HUDEP-2 (cell line): ENCODE data around the gene IPO5.

ENCODE experiments used
- DNase-seq, 76 experiments: peaks; one replicate each; lab custom pipeline; 2025; ENCODE audit not compliant: unreplicated experiment in 76 of 76; lab: John Stamatoyannopoulos, UW

The IPO5 gene

DNA sequence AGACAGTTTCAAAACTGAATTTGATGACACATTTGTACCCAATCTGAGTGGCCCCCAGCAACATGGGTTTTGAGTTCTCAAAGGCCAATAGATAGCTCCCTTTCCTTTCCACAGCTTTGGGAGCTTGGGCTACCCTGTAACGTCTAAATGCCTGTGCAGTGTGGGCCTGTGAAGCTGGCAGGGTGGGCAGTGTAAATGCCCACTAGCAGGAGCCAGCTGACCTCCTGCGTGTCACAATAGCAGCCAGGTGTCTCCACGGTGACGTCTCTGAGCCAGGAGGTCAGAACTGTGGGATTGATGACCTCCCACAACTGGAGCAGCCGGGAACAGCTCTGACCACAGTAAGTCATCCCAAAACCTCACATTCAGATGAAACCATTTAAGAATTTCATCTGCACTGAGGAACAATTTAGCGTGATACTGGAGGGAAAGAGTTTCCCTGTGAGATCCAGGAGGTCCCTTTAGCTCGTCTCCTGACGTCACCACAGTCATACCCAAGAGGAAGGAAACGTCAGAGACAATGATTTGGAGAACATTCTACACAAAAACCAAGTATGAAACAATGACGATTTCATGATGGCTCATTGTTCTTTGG is at the start of gene IPO5:
TSS of gene IPO5 (plus strand) at position 300 of the 595 bp plus-strand sequence. CDS start 23,022 bp downstream, outside the sequence.
- DNase-seq = no peak

DNA sequence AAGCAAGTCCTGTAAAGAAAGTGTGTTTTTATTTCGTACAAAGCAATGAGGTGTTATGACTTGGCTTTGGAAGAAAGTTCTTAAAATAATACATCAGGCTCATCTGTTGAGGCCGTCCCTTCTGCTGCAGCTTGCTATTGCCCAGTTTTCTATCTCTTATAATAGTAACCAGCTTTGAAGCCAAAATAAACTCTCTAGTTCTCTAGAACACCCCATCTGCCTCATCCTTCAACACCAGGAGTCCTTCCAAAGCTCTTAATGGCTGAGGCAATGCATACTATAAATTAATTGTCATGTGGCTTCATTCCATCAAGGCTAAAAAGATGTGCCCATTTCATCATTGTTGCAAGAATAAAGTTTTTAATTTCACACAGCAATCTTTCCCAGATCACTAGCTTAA is 49.4 kb upstream of the IPO5 start:
- DNase-seq = no peak

DNA sequence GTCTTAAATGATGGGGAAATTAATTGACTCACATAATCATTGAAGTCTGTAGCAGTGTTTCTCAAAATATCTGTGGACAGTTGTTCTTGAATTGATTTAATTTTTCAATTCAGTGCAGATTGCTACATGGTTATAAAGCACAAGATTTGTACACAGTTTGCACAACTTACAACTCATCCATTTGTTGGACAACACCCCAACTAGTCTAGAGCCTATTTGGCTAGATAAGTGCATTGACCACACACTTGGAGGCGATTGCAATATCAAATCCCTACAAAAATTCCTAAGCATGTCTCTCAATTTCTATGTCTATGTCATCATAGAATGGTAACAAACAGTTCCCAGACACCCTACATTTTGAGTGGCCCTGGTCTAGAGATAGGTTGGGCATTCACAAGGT is 48.0 kb upstream of the IPO5 start:
- DNase-seq = no peak

DNA sequence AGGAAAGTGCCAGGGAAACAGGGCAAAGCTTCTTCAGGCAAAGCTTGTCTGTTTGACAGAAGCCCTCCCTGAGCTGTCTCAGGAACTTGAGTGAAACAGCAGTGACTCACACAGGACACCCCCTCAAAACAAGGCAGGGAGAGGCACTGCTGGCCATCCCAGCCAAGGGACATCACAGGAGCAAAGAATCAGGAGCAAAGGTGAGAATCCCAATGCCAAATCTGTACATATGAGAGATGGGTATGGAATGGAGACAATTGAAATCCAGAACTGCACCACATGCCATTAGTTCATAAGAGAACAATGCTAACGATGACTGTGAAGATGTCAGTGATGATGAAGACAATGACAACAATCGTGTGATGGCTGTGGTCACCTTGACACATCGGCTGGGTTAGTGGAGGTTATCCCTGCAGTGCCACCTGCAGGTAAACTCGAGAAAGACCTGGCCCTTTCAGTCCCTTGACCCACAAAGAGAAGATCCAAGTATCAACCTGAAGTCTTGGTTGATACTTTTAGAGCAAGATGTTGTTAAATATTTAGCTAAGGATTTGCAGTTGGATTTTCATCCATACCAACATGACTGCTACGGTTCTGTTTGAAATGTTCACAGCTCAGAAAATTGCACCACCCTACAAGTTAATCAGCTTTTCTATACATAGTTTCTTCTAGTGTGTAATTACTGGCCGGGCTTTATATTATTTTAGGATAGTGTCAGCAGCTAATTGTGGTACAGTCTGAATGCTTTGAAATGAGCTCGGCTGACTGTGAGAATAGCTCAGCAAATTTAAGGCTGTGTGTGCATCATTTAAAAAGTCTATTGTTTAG is 42.0 kb upstream of the IPO5 start:
- DNase-seq = peak in 24 of 76 experiments; percentile 1 to 55 (median 14)

GRCh38 chr13:97912139-97912535 is 41.3 kb upstream of the IPO5 start:
- DNase-seq = no peak

DNA sequence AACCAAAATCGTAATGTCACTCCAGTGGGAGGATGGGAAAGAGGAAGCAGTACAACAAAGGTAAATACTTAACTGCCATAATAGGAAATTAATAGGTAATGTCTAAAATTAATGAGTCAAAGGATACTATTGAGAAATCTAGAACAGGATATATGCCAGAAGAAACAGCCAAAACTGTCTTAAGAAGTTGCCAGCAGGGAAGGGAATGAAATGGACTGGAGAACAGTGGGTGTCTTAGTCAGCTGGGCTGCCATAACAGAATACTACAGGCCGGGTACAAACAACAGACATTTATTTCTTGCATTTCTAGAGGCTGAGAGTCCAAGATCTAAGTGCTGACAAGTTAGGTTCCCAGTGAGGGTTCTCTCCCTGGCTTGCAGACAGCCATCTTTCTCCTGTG is 40.3 kb upstream of the IPO5 start:
- no peak for DNase-seq

DNA sequence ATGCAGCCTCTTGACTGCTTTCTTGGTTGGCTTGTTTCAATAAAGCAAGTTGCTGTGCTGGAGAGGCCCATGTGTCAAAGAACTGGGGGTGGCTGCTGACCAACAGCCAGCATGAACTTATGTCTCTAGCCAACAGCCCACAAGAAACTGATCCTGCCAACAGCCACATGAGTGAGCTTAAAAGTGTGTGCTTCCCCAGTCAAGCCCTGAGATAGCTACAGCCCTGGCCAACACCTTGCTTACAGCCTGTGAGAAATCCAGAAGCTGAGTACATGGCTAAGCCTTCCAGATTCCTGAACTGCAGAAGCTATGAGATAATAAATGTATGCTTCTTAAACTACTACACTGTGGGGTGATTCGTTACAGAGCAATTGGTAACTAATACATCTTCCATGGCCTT is 38.9 kb upstream of the IPO5 start:
- DNase-seq = no peak

- no peak for DNase-seq
Measured at GRCh38 chr13:97921176-97921816, 32.2 kb upstream of the IPO5 start.

- DNase-seq = no peak
Measured at GRCh38 chr13:97928301-97928700, 25.2 kb upstream of the IPO5 start.

- DNase-seq = peak in 1 of 76 experiments; percentile 2
Measured at GRCh38 chr13:97932036-97932435, 21.4 kb upstream of the IPO5 start.

DNA sequence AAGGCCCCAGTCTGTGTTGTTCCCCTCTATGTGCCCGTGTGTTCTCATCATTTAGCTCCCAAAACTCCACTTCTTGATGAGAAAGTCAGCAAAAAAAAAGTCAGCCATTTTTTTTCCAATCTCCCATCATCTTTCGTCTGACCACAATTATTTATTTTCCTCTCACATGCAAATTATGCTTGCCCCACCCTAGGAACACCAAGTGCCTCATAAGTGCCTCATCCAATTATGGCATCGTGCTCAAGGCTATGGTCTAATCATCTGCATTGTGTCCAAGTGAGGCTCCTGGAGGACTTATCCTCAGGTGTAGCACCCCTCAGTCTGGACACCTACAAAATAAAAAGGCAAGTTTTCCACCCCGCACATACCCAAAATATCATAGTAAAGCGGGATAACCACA is 20.8 kb upstream of the IPO5 start:
- DNase-seq = no peak

- DNase-seq = no peak
Measured at GRCh38 chr13:97933776-97934175, 19.7 kb upstream of the IPO5 start.

DNA sequence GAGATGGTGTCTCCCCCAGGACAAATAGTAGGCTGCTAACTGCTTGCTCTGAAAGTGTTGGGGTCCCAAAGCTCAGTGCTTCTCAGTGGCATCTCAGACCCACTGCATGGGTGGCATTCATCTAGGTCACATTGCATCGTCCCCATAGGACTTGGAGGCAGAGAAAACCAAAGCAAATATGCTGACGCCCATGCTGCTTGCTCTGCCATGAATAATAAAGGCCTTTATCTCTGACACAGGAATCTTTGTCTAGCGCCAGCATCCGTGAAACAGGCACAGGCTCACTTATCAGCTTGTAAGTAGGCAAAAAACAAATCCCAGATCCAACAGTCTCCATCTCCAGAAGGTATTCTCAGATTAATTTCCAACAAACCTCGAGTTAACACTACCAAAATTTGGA is 18.9 kb upstream of the IPO5 start:
- no peak for DNase-seq

DNA sequence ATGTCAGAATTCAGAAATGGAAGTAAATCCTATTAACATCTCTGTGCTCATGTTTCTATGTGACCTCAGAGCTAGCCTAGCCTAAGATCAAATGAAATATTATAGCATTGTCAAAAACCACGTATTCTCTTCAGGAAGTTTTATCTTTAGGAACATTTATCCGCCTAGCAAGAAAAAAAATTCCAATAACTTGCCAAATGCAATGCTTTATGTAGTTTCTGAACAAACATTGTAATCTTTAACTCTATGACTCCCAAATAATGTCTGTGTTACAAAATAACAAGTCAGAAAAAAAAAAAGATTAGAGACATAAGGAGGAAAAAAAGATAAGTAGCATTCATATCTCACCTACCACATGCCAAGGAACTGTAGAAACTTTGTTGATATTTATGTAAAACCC is 18.4 kb upstream of the IPO5 start:
- no peak for DNase-seq

GRCh38 chr13:97936036-97936435 is 17.4 kb upstream of the IPO5 start:
- DNase-seq = no peak

DNA sequence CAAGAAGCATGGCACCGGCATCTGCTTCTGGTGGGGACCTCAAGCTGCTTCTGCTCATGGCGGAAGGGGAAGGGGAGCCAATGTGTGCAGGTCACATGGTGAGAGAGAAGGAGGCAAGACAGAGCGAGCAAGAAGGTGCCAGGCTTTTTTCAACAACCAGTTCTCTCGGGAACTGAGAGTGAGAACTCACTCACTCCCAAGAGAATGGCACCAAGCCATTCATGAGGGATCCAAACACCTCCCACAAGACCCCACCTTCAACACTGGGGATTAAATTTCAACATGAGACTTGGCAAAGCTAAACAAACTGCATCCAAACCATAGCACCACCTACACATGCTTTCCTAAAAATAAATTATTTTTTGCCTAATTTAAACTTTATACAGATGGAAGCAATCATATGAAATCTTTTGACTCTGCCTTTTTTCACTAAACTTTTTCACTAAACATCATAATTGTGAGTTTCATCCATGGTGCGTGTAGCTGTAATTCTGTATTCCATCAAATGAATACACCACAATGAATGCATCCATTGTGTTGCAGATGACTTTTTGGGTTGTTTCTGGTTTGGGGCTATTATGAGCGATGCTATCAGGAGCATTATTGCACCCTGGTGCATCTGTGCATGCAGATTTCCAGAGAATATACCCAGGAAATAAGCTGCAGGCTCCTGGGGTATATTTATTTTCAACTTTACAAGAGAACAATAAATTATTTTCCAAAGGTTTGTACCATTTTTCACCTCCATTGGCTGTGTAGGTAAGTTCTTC is 14.6 kb upstream of the IPO5 start:
- DNase-seq = no peak

- no peak for DNase-seq
Measured at GRCh38 chr13:97944396-97945029, 9.0 kb upstream of the IPO5 start.

DNA sequence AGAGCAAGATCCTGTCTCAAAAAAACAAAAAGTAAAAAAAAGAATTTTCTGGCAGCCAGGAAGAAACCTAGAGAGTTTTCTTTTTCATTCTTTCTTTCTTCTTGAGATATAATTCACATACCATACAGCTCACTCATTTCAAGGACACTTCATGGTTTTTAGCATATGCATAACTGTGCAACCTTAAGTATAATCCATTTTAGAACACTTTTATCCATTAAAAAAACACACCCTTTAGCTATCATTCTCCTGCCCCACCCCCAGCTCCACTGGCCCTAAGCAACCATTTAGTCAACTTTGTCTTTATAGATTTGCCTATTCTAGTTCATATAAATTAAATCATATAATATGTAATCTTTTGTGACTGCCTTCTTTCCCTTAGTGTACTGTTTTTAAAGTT is 8.1 kb upstream of the IPO5 start:
- DNase-seq = no peak

GRCh38 chr13:97945792-97946419 is 7.6 kb upstream of the IPO5 start:
- no peak for DNase-seq

DNA sequence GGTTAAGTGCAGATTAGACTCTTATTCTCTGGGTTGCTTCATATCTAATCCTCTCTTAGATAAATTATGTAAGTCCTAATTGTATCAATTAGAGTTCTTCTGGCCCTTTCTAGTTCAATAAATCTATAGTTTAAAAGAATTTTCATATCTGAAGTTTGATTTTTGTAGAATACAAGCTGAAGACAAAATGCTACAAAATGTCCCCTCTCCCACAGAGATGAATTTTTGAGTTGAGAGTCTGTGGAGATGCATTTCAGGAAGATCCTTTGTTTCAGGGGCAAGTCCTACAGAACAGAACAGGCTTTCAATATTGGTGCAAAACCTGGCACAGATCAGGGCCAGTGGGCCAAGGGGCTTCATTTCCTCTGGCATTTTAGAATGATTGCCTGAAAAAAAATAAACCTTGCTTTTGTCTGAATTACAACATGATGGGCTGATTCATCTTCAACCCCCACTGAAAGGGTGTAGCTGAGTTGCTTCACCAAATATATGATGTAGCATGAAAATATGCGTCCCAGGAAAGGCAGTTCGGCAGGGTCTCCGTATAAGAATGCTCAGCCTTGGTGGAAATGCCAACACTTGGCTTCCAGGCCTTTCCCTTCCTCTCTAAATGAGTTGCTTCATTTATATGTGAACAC is 6.4 kb upstream of the IPO5 start:
- no peak for DNase-seq
